DMS153 (cell line): Measurements from ENCODE around the gene MACROD2.

Source experiments
- DNase-seq: peaks from one replicate; lab custom pipeline; 2025; lab: John Stamatoyannopoulos, UW

The MACROD2 gene

GRCh38 chr20:15220778-15221565, 1225.7 kb downstream of the MACROD2 start:
- no peak for DNase-seq

- no peak for DNase-seq
Observed at GRCh38 chr20:15222502-15223330, 1227.4 kb downstream of the MACROD2 start.

GRCh38 chr20:15224199-15224598, 1228.9 kb downstream of the MACROD2 start:
- no peak for DNase-seq

GRCh38 chr20:15227102-15227501, 1231.8 kb downstream of the MACROD2 start:
- no peak for DNase-seq

GRCh38 chr20:15232243-15232642, 1236.9 kb downstream of the MACROD2 start:
- DNase-seq = no peak

- DNase-seq = no peak
Observed at GRCh38 chr20:15235471-15236198, 1240.3 kb downstream of the MACROD2 start.

- DNase-seq = peak; percentile 4
Observed at GRCh38 chr20:15236812-15237211, 1241.5 kb downstream of the MACROD2 start.

GRCh38 chr20:15239542-15240206, 1244.4 kb downstream of the MACROD2 start:
- no peak for DNase-seq

GRCh38 chr20:15240801-15241200, 1245.5 kb downstream of the MACROD2 start:
- DNase-seq = no peak

GRCh38 chr20:15241681-15242080, 1246.4 kb downstream of the MACROD2 start:
- no peak for DNase-seq

- no peak for DNase-seq
Observed at GRCh38 chr20:15242773-15243172, 1247.5 kb downstream of the MACROD2 start.

GRCh38 chr20:15245896-15246295, 1250.6 kb downstream of the MACROD2 start:
- no peak for DNase-seq

GRCh38 chr20:15248618-15249395, 1253.5 kb downstream of the MACROD2 start:
- no peak for DNase-seq

- no peak for DNase-seq
Observed at GRCh38 chr20:15251171-15251570, 1255.9 kb downstream of the MACROD2 start.

- no peak for DNase-seq
Observed at GRCh38 chr20:15252304-15252703, 1257.0 kb downstream of the MACROD2 start.

- DNase-seq = no peak
Observed at GRCh38 chr20:15253431-15253830, 1258.1 kb downstream of the MACROD2 start.

GRCh38 chr20:15256676-15257568, 1261.6 kb downstream of the MACROD2 start:
- DNase-seq = no peak

GRCh38 chr20:15257569-15257870, 1262.2 kb downstream of the MACROD2 start:
- DNase-seq = no peak

- DNase-seq = no peak
Observed at GRCh38 chr20:15265581-15266309, 1270.4 kb downstream of the MACROD2 start.

- no peak for DNase-seq
Observed at GRCh38 chr20:15267935-15268334, 1272.6 kb downstream of the MACROD2 start.
